Natural killer cell (primary cell): Measurements from ENCODE around the gene ZNF146. TPM values are rescaled to one million over a fixed set of nuclear protein-coding genes. Genes with fewer than 3 reads are reported as not detected.

Source experiments
- ATAC-seq, 3 donors: fragments of 150-1000 bp in 2 of 3; fragments of 200-7000 bp in 1 of 3; cut with Tn5 transposase; 1 replicate in 1 of 3; 2 replicates in 2 of 3; pipeline ENCODE4 v1.10.0; 2021; ENCODE audit warnings: mild to moderate bottlenecking in 2 of 3, moderate library complexity in 2 of 3
- DNase-seq, 2 donors: peaks; one replicate each; pipeline versions ENCODE4 v3.0.0 to v3.0.0-alpha.2; 2013 to 2021; ENCODE audit warnings: mixed read lengths in 1 of 2
- H3K27ac ChIP-seq: one replicate; pipeline ENCODE4 v1.5.1; 2013; ENCODE audit warnings: mild to moderate bottlenecking, low read length
- H3K27me3 ChIP-seq: one replicate; pipeline ENCODE4 v1.6.1; 2013; ENCODE audit warnings: low read length; ENCODE audit not compliant: control insufficient read depth, insufficient read depth
- H3K36me3 ChIP-seq: one replicate; pipeline ENCODE4 v1.6.1; 2013; ENCODE audit warnings: low read length; ENCODE audit not compliant: control insufficient read depth, insufficient read depth
- H3K4me1 ChIP-seq: one replicate; pipeline ENCODE4 v1.6.1; 2013; ENCODE audit warnings: low read length; ENCODE audit not compliant: control insufficient read depth, insufficient read depth
- H3K4me3 ChIP-seq: one replicate; pipeline ENCODE4 v1.5.1; 2013; ENCODE audit warnings: low read length
- H3K9me3 ChIP-seq: one replicate; pipeline ENCODE4 v1.6.1; 2013; ENCODE audit warnings: low read length; ENCODE audit not compliant: control insufficient read depth, insufficient read depth
- H3K27ac Mint-ChIP-seq, 2 donors: one replicate each; pipeline ENCODE4 v1.8.0; 2022; ENCODE audit warnings: mild to moderate bottlenecking in 2 of 2, mixed read lengths in 2 of 2, moderate library complexity in 1 of 2
- H3K27me3 Mint-ChIP-seq, 2 donors: one replicate each; pipeline ENCODE4 v1.8.0; 2022; ENCODE audit warnings: low read depth in 2 of 2, mixed read lengths in 2 of 2
- H3K36me3 Mint-ChIP-seq: one replicate; pipeline ENCODE4 v1.8.0; 2022; ENCODE audit warnings: mixed read lengths
- H3K4me1 Mint-ChIP-seq, 2 donors: one replicate each; pipeline ENCODE4 v1.8.0; 2022; ENCODE audit warnings: mixed read lengths in 2 of 2
- H3K4me3 Mint-ChIP-seq: one replicate; pipeline ENCODE4 v1.8.0; 2022; ENCODE audit warnings: mild to moderate bottlenecking, moderate library complexity, mixed read lengths
- H3K9me3 Mint-ChIP-seq, 2 donors: one replicate each; pipeline ENCODE4 v1.8.0; 2022; ENCODE audit warnings: mixed read lengths in 2 of 2
- WGBS: methylation state at CpG from one replicate; pipeline ENCODE4 v1.1.7; 2013; ENCODE audit warnings: missing lambda C conversion rate; ENCODE audit not compliant: insufficient coverage; 5-methylcytosine and 5-hydroxymethylcytosine counted together
- intact Hi-C: fragments of 100-400 bp; cut with micrococcal nuclease; formaldehyde crosslinking; loops from one replicate; pipeline ENCODE4 v1.14.2; 2022
- total RNA-seq, 4 donors: library from RNA; stranded (reverse); fragments of 120-200 nt in 1 of 4; gene quantifications; one replicate each; pipeline versions ENCODE4 v1.2.3 to v1.2.4, GENCODE V29; 2013 to 2022
- TF ChIP-seq, protein P1 (sequence below): fragments of 200-600 bp; IDR thresholded peaks from one replicate; pipeline ENCODE4 v1.8.0; 2022; ENCODE audit warnings: antibody characterized with exemption

ZNF146 gene
- total RNA-seq, 3 donors from 2014 or later (not counting 1 experiment from before 2014, with no cell fraction given) = 20.3 to 37.3 (median 21.5) TPM

GRCh38 chr19:36244066-36244465 is 29.2 kb downstream of the ZNF146 start:
- TF ChIP-seq, protein P1, sequence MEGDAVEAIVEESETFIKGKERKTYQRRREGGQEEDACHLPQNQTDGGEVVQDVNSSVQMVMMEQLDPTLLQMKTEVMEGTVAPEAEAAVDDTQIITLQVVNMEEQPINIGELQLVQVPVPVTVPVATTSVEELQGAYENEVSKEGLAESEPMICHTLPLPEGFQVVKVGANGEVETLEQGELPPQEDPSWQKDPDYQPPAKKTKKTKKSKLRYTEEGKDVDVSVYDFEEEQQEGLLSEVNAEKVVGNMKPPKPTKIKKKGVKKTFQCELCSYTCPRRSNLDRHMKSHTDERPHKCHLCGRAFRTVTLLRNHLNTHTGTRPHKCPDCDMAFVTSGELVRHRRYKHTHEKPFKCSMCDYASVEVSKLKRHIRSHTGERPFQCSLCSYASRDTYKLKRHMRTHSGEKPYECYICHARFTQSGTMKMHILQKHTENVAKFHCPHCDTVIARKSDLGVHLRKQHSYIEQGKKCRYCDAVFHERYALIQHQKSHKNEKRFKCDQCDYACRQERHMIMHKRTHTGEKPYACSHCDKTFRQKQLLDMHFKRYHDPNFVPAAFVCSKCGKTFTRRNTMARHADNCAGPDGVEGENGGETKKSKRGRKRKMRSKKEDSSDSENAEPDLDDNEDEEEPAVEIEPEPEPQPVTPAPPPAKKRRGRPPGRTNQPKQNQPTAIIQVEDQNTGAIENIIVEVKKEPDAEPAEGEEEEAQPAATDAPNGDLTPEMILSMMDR = no peak
- Histone ChIP-seq H3K9me3 (peaks cover 57% of the 10 kb centered on the region), H3K4me1 (peaks cover 2% of the 10 kb centered on the region), H3K4me3 (no peak overlapping the region), H3K27ac (no peak overlapping the region), H3K27me3 (no peaks in the 10 kb centered on the region), H3K36me3 (no peaks in the 10 kb centered on the region)
- H3K4me1 Mint-ChIP-seq = no peaks in the 10 kb centered on the region
- no peak overlapping the region for H3K4me3 Mint-ChIP-seq
- peaks cover 17 to 25% of the 10 kb centered on the region in 2 donors for H3K9me3 Mint-ChIP-seq
- 80% methylated on average over 11 of the region's 11 CpGs for WGBS
- DNase-seq (no peak), ATAC-seq (no peak)
- H3K36me3 Mint-ChIP-seq = peaks cover 37% of the 10 kb centered on the region
- no peak overlapping the region for H3K27ac Mint-ChIP-seq
- intact Hi-C loops = no loop called here
- peaks cover 0 to 5% of the 10 kb centered on the region in 2 donors for H3K27me3 Mint-ChIP-seq

DNA sequence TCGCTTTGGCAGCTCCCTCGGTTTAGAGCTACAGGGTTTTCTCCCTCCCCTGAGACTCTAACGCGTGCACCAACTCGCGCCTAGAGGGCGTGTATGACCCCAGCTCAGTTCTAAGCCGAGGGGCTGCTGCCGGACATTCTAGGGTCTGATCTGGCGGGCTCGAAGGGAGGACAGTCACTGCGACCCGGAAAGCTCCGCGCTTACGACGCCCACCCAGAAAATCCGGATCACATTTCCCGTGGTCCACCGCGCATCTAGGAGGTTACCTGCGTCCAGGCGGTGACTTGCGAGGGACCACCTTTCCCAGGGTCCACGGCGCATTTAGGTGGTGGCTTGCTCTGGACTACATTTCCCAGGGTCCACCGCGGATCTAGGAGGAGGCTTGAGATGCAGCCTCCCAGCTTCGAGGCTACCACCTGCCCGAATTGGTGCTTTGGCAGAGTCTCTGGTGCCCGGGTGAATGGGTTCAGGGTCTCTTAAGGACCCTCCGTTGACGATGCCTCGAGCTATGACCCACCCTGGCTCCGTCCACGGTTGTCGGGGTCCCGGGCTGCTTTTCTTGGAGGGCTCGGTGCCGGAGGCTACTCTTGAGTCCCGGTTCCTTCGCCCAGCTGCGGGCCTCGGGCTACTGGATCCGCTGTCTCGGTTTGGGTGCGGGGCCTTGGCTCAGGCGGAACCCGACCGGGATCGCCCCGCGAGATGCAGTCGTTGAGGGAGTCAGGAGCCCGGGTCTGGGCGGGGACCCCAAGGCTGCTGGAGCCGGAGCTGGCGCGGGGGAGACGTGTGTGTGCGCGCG is 30.5 kb downstream of the ZNF146 start:
- peaks cover 2% of the 10 kb centered on the region for H3K4me1 ChIP-seq
- Mint-ChIP-seq H3K27ac (no peak overlapping the region), H3K27me3 (peaks cover 0 to 5% of the 10 kb centered on the region in 2 donors), H3K36me3 (peaks cover 23% of the 10 kb centered on the region), H3K4me3 (no peak overlapping the region), H3K9me3 (peaks cover 15% of the 10 kb centered on the region in 2 donors), H3K4me1 (no peaks in the 10 kb centered on the region)
- no peaks in the 10 kb centered on the region for H3K36me3 ChIP-seq
- intact Hi-C loops = no loop called here
- TF ChIP-seq, protein P1 = no peak
- H3K27ac ChIP-seq = no peak overlapping the region
- DNase-seq (no peak), ATAC-seq (no peak)
- no peak overlapping the region for H3K4me3 ChIP-seq
- 17% methylated on average over 63 of the region's 63 CpGs for WGBS
- H3K9me3 ChIP-seq = peaks cover 52% of the 10 kb centered on the region
- no peaks in the 10 kb centered on the region for H3K27me3 ChIP-seq

- Histone ChIP-seq H3K27ac (no peak overlapping the region), H3K4me1 (peaks cover 2% of the 10 kb centered on the region), H3K9me3 (peaks cover 49% of the 10 kb centered on the region), H3K36me3 (no peaks in the 10 kb centered on the region), H3K27me3 (no peaks in the 10 kb centered on the region), H3K4me3 (no peak overlapping the region)
- Mint-ChIP-seq H3K27ac (no peak overlapping the region), H3K4me1 (no peaks in the 10 kb centered on the region), H3K4me3 (no peak overlapping the region), H3K36me3 (peaks cover 23% of the 10 kb centered on the region), H3K27me3 (peaks cover 0 to 5% of the 10 kb centered on the region in 2 donors), H3K9me3 (peaks cover 15% of the 10 kb centered on the region in 2 donors)
- 61% methylated on average over 28 of the region's 29 CpGs for WGBS
- ATAC-seq (no peak), DNase-seq (no peak)
- TF ChIP-seq, protein P1 = no peak
- intact Hi-C loops = no loop called here
Measured at GRCh38 chr19:36246006-36246481, 31.1 kb downstream of the ZNF146 start.
